IMR-90 (cell line): ENCODE measurements around the gene MRPS9. TPM values are rescaled to one million over a fixed set of nuclear protein-coding genes. Genes with fewer than 3 reads are reported as not detected.

Source experiments
- ATAC-seq: fragments of 200-7000 bp; cut with Tn5 transposase; 2 replicates; pipeline ENCODE4 v1.9.1; 2020; ENCODE audit warnings: low read depth, mild to moderate bottlenecking, moderate library complexity
- BruUV-seq: library from RNA; stranded (reverse); fragments of 400-500 nt; replicated peaks from 2 replicates; lab custom pipeline; 2021; lab: Mats Ljungman, UMichigan
- CTCF ChIA-PET: fragments of 300-600 bp; formaldehyde crosslinking; extraction: SDS; loops from one replicate; lab custom pipeline; 2021; ENCODE audit warnings: antibody characterized with exemption; lab: Yijun Ruan, JAX
- POLR2A ChIA-PET: fragments of 300-600 bp; sonication (Branson Sonifier 250); formaldehyde crosslinking; loops from one replicate; lab custom pipeline; 2022; ENCODE audit warnings: antibody characterized with exemption; ENCODE audit not compliant: unreplicated experiment; lab: Charles Lee
- DNase-seq: peaks from one replicate; pipeline ENCODE4 v3.0.0; 2013
- H2AFZ ChIP-seq: replicated peaks from 2 replicates; pipeline ENCODE3; 2013; ENCODE audit warnings: low read length, mild to moderate bottlenecking; ENCODE audit not compliant: poor library complexity
- H2AK5ac ChIP-seq: 2 replicates; pipeline ENCODE4 v1.6.1; 2013; ENCODE audit warnings: low read depth, low read length, inconsistent platforms
- H2AK9ac ChIP-seq: replicated peaks from 2 replicates; pipeline ENCODE3; 2013; ENCODE audit warnings: mild to moderate bottlenecking, low read depth, low read length, moderate library complexity; ENCODE audit not compliant: poor library complexity
- H2BK120ac ChIP-seq: 2 replicates; pipeline ENCODE4 v1.6.1; 2013; ENCODE audit warnings: low read depth, low read length, inconsistent platforms
- H2BK15ac ChIP-seq: 3 replicates; pipeline ENCODE4 v1.6.1; 2013; ENCODE audit warnings: low read depth, low read length, inconsistent platforms
- H2BK20ac ChIP-seq: 2 replicates; pipeline ENCODE4 v1.6.1; 2013; ENCODE audit warnings: low read depth, mild to moderate bottlenecking, inconsistent platforms, low read length, moderate library complexity
- H2BK5ac ChIP-seq: 2 replicates; pipeline ENCODE4 v1.6.1; 2013; ENCODE audit warnings: mild to moderate bottlenecking, low read depth, low read length, inconsistent platforms; ENCODE audit not compliant: poor library complexity, severe bottlenecking
- H3K14ac ChIP-seq: replicated peaks from 2 replicates; pipeline ENCODE4 v1.6.1; 2013; ENCODE audit warnings: low read depth, low read length, inconsistent platforms
- H3K18ac ChIP-seq: 2 replicates; pipeline ENCODE4 v1.6.1; 2013; ENCODE audit warnings: low read depth, low read length, control low read depth
- H3K23ac ChIP-seq: 2 replicates; pipeline ENCODE4 v1.6.1; 2013; ENCODE audit warnings: low read depth, low read length, inconsistent platforms
- H3K27ac ChIP-seq: 2 replicates; pipeline ENCODE4 v1.5.1; 2013; ENCODE audit warnings: mild to moderate bottlenecking, control low read depth, low read length; ENCODE audit not compliant: insufficient read depth
- H3K27me3 ChIP-seq: 2 replicates; pipeline ENCODE4 v1.6.1; 2013; ENCODE audit warnings: low read length; ENCODE audit not compliant: control insufficient read depth, insufficient read depth
- H3K36me3 ChIP-seq: 2 replicates; pipeline ENCODE4 v1.6.1; 2013; ENCODE audit warnings: low read length, mixed read lengths; ENCODE audit not compliant: control insufficient read depth, insufficient read depth
- H3K4ac ChIP-seq: 2 replicates; pipeline ENCODE4 v1.6.1; 2013; ENCODE audit warnings: low read depth, low read length, inconsistent platforms
- H3K4me1 ChIP-seq: 2 replicates; pipeline ENCODE4 v1.6.1; 2013; ENCODE audit warnings: low read length, mixed read lengths; ENCODE audit not compliant: control insufficient read depth, insufficient read depth
- H3K4me2 ChIP-seq: 2 replicates; pipeline ENCODE4 v1.6.1; 2013; ENCODE audit warnings: low read depth, mild to moderate bottlenecking, control low read depth, low read length, moderate library complexity
- H3K4me3 ChIP-seq: 2 replicates; pipeline ENCODE4 v1.5.1; 2013; ENCODE audit warnings: low read depth, mild to moderate bottlenecking, control low read depth, low read length, moderate library complexity; ENCODE audit not compliant: insufficient read depth
- H3K56ac ChIP-seq: 2 replicates; pipeline ENCODE4 v1.6.1; 2013; ENCODE audit warnings: low read length, inconsistent platforms; ENCODE audit not compliant: insufficient read depth; ENCODE audit errors: extremely low read depth
- H3K79me1 ChIP-seq, 2 experiments: 2 replicates each; pipeline ENCODE4 v1.6.1; 2013; ENCODE audit warnings: low read length in 2 of 2, inconsistent platforms in 1 of 2, low read depth in 1 of 2
- H3K9ac ChIP-seq: 2 replicates; pipeline ENCODE4 v1.6.1; 2013; ENCODE audit warnings: low read depth, low read length, control low read depth
- H3K9me1 ChIP-seq: 2 replicates; pipeline ENCODE4 v1.6.1; 2013; ENCODE audit warnings: low read length, inconsistent platforms; ENCODE audit not compliant: insufficient read depth
- H3K9me3 ChIP-seq: 2 replicates; pipeline ENCODE4 v1.6.1; 2013; ENCODE audit warnings: low read length; ENCODE audit not compliant: control insufficient read depth, insufficient read depth
- H4K20me1 ChIP-seq: 2 replicates; pipeline ENCODE4 v1.6.1; 2013; ENCODE audit warnings: low read length, inconsistent platforms; ENCODE audit not compliant: insufficient read depth
- H4K5ac ChIP-seq: 2 replicates; pipeline ENCODE4 v1.6.1; 2013; ENCODE audit warnings: mild to moderate bottlenecking, low read depth, low read length, control low read depth
- H4K8ac ChIP-seq, 2 experiments: 2 replicates each; pipeline ENCODE4 v1.6.1; 2013; ENCODE audit warnings: low read depth in 2 of 2, low read length in 2 of 2, control low read depth in 1 of 2, inconsistent platforms in 1 of 2
- H4K91ac ChIP-seq: 2 replicates; pipeline ENCODE4 v1.6.1; 2013; ENCODE audit warnings: low read depth, low read length, inconsistent platforms; ENCODE audit not compliant: insufficient read depth
- CEBPB ChIP-seq: IDR thresholded peaks from 2 replicates; pipeline ENCODE4 v1.6.1; 2012; ENCODE audit warnings: low read depth, low read length, improper control_type of control experiment
- FOS ChIP-seq: fragments of 150-350 bp; IDR thresholded peaks from 2 replicates; pipeline ENCODE4 v1.6.1; 2016; ENCODE audit warnings: low read depth, low read length
- POLR2A ChIP-seq: IDR thresholded peaks from 2 replicates; pipeline ENCODE4 v1.6.1; 2012; ENCODE audit warnings: mild to moderate bottlenecking, low read depth, low read length
- WGBS, 2 experiments: methylation state at CpG; one replicate each; pipeline versions ENCODE4 v1.1.5 to v1.1.7; 2013; ENCODE audit warnings: missing lambda C conversion rate in 2 of 2; ENCODE audit not compliant: insufficient read length in 1 of 2; ENCODE audit errors: extremely low coverage in 2 of 2; 5-methylcytosine and 5-hydroxymethylcytosine counted together
- dilution Hi-C: fragments of 300-500 bp; cut with HindIII; formaldehyde crosslinking; loops from one replicate; pipeline ENCODE4 v1.14.3; 2018; ENCODE audit warnings: low sequenced_read_pairs; ENCODE audit not compliant: unreplicated experiment
- in situ Hi-C: fragments of 300-500 bp; cut with MboI; formaldehyde crosslinking; loops from 3 replicates; pipeline ENCODE4 v1.14.3; 2019; ENCODE audit warnings: low sequenced_read_pairs, inconsistent platforms, mixed read lengths
- intact Hi-C: fragments of 100-400 bp; cut with micrococcal nuclease; formaldehyde crosslinking; loops from 2 replicates; pipeline ENCODE4 v1.10.0; 2022
- polyA plus RNA-seq, 3 experiments: library from polyadenylated mRNA; depleted of rRNA; stranded (reverse); fragments of >200 nt; gene quantifications; 2 replicates each; pipeline ENCODE4 v1.2.3, GENCODE V29; 2012; ENCODE audit warnings: low replicate concordance in 1 of 3
- total RNA-seq: library from RNA; depleted of rRNA; stranded (reverse); fragments of >200 nt; gene quantifications from 2 replicates; pipeline ENCODE4 v1.2.3, GENCODE V29; 2012

The MRPS9 gene
- total and polyA plus RNA-seq, 2 of the 4 experiments (the other 2 are of a cell fraction): 20.6 to 27.7 TPM

DNA sequence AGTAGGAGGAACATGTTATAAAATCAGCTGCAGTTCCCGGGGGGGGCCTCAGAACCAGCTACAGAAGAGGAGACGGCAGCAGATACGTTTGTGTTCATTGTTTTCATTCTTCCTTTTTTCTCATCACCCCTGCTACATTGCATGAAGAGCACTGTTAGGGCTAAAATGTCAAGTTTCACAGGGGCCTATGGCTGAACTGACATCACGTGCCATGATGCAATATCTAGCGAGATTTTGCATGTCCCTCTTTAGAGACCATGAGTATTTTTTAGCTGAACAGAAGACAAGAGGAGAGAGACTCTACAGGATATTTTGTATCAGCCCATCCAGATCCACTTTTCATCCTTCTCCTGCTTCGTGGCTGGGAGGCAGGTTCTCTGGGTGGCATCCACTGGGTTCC is 97.6 kb downstream of the MRPS9 start:
- Histone ChIP-seq H3K18ac (no peak overlapping the region), H3K23ac (no peak overlapping the region), H4K20me1 (no peaks in the 10 kb centered on the region), H3K27me3 (peaks cover 15% of the 10 kb centered on the region), H3K56ac (no peak overlapping the region), H4K5ac (no peak overlapping the region), H2BK5ac (no peak overlapping the region), H2AK5ac (no peak overlapping the region), H3K4ac (no peak overlapping the region), H3K4me3 (no peak overlapping the region), H4K91ac (no peak overlapping the region), H2BK20ac (no peak overlapping the region), H2BK120ac (no peak overlapping the region), H4K8ac (no peak overlapping the region), H3K9me1 (no peaks in the 10 kb centered on the region), H2BK15ac (no peak overlapping the region), H3K4me1 (no peaks in the 10 kb centered on the region), H3K79me1 (no peaks in the 10 kb centered on the region), H3K27ac (no peak overlapping the region), H3K9me3 (no peaks in the 10 kb centered on the region), H2AK9ac (no peak overlapping the region), H3K4me2 (no peak overlapping the region), H3K14ac (no peak overlapping the region), H3K36me3 (no peaks in the 10 kb centered on the region), H2AFZ (no peak overlapping the region), H3K9ac (no peak overlapping the region)
- in situ Hi-C loops (no loop called here), intact Hi-C loops (no loop called here), dilution Hi-C loops (no loop called here)
- DNase-seq (no peak), ATAC-seq (no peak)
- POLR2A ChIA-PET: no interaction called here
- 0% methylated on average over 1 of the region's 6 CpGs; no CpG with 5 or more reads in 1 of the 2 experiments for WGBS, 2 experiments
- no TSS peak for BruUV-seq
- no peak for TF ChIP-seq POLR2A
- TF ChIP-seq FOS: no peak
- TF ChIP-seq CEBPB: peak; percentile 29; the same call in 1 of the 2 replicates
- CTCF ChIA-PET: no interaction called here
